ENCODE results near the gene ZNF621. TPM values are rescaled to one million over a fixed set of nuclear protein-coding genes. Genes with fewer than 3 reads are reported as not detected.

Gene ZNF621
- total RNA-seq, 4 donors from 2014 or later = 5.1 to 13.4 (median 8.3) TPM

DNA sequence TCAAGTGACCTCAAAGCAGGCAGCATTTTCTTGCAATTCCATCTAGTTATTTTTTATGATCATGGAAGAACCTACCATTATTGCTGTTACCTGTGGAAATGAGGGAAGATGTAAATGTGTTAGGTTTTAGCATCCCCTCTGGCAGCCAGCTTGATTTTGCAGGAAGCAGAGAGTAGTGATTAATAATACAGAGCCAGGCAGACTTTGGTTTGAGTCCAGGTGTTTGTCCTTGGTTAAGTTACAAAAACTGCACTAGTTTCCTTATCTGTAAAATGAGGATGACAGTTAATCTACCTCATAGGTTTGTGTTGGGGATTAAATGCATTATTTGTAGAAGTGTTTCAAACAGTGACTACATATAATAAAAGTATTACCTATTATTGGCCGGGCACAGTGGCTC, 6.7 kb upstream of the ZNF621 start:
- Histone ChIP-seq H3K9me3 (no peaks in the 10 kb centered on the region), H3K27me3 (no peaks in the 10 kb centered on the region), H3K27ac (no peak overlapping the region), H3K4me1 (no peaks in the 10 kb centered on the region), H3K4me3 (no peak overlapping the region), H3K36me3 (peaks cover 0 to 13% (median 0%) of the 10 kb centered on the region in 3 donors)
- intact Hi-C loops (cut with DNase I) = no loop called here
- WGBS, 2 donors = 50% methylated on average over 1 of the region's 1 CpG
- TF ChIP-seq CTCF (IDR thresholded peaks at IDR 0.05) = no peak
- no peak for DNase-seq

DNA sequence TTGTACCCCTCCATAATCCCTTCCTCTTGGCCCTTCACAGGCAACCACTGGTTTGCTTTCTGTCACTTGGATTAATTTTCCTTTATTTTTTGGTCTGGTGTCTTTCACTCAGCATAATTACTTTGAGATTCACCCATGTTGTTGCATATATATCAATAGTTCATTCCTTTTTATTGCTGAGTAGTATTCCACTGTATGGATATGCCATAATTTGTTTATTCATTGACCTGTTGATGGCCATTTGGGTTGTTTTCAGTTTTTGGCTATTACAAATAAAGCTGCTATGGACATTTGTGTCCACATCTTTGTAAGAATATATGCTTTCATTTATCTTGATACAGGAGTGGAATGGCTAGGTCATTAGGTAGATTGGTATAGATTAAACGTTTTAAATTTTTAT, 5.9 kb upstream of the ZNF621 start:
- no peak overlapping the region for H3K4me3 ChIP-seq
- intact Hi-C loops (cut with DNase I) = no loop called here

GRCh38 chr3:40521254-40521653, 3.5 kb upstream of the ZNF621 start:
- intact Hi-C loops (cut with DNase I) = no loop called here
- Histone ChIP-seq H3K9me3 (no peaks in the 10 kb centered on the region), H3K27ac (no peak overlapping the region), H3K4me3 (no peak overlapping the region), H3K27me3 (no peaks in the 10 kb centered on the region), H3K36me3 (peaks cover 0 to 7% (median 0%) of the 10 kb centered on the region in 3 donors), H3K4me1 (peaks cover 7 to 20% (median 9%) of the 10 kb centered on the region in 3 donors)
- WGBS, 2 donors = 87 to 89% methylated on average over 3 of the region's 3 CpGs
- no peak for DNase-seq
- TF ChIP-seq CTCF (IDR thresholded peaks at IDR 0.05) (no peak), POLR2A (IDR thresholded peaks at IDR 0.05) (no peak)

More for the DNA sequence above, 5.9 kb upstream of the ZNF621 start:
- H3K36me3 ChIP-seq = peaks cover 0 to 13% (median 0%) of the 10 kb centered on the region in 3 donors
- no peak for TF ChIP-seq POLR2A (IDR thresholded peaks at IDR 0.05)
- TF ChIP-seq CTCF (IDR thresholded peaks at IDR 0.05) = no peak
- no peak overlapping the region for H3K27ac ChIP-seq
- 86 to 100% methylated on average over 1 of the region's 1 CpG for WGBS, 2 donors
- H3K4me1 ChIP-seq = peaks cover 0 to 2% (median 0%) of the 10 kb centered on the region in 3 donors
- H3K9me3 ChIP-seq = no peaks in the 10 kb centered on the region
- DNase-seq = no peak
- H3K27me3 ChIP-seq = no peaks in the 10 kb centered on the region

- WGBS, 2 donors = 73 to 78% methylated on average over 2 of the region's 2 CpGs
- DNase-seq = no peak
- Histone ChIP-seq H3K9me3 (no peaks in the 10 kb centered on the region), H3K36me3 (peaks cover 0 to 25% (median 3%) of the 10 kb centered on the region in 3 donors), H3K27ac (peak overlapping the region in 3 of 4 donors; percentile 92 to 96 (median 96)), H3K4me3 (no peak overlapping the region), H3K27me3 (no peaks in the 10 kb centered on the region), H3K4me1 (peaks cover 7 to 23% (median 9%) of the 10 kb centered on the region in 3 donors)
- TF ChIP-seq POLR2A (IDR thresholded peaks at IDR 0.05) = no peak
- TF ChIP-seq CTCF (IDR thresholded peaks at IDR 0.05) = no peak
- intact Hi-C loops (cut with DNase I) = no loop called here
Observed at GRCh38 chr3:40523781-40524180, 979 bp upstream of the ZNF621 start.

- no peaks in the 10 kb centered on the region for H3K9me3 ChIP-seq
- H3K4me1 ChIP-seq = peaks cover 7 to 23% (median 9%) of the 10 kb centered on the region in 3 donors
- WGBS, 2 donors = 16 to 24% methylated on average over 5 of the region's 5 CpGs
- peak overlapping the region; percentile 92 to 96 (median 95) for H3K27ac ChIP-seq
- no peak for TF ChIP-seq POLR2A (IDR thresholded peaks at IDR 0.05)
- no peak for TF ChIP-seq CTCF (IDR thresholded peaks at IDR 0.05)
- H3K4me3 ChIP-seq = peak overlapping the region; percentile 75 to 98 (median 89)
- peaks cover 0 to 29% (median 3%) of the 10 kb centered on the region in 3 donors for H3K36me3 ChIP-seq
- intact Hi-C loops (cut with DNase I) = no loop called here
- DNase-seq = no peak
- H3K27me3 ChIP-seq = no peaks in the 10 kb centered on the region
Observed at GRCh38 chr3:40524222-40524567, 565 bp upstream of the ZNF621 start.
